ENCODE measurements around the gene ALDH2.
"Not testable (repeated sequence)": the region's sequence is repeated elsewhere in the genome, so short reads cannot be mapped to it uniquely, and the experiment has no call there.

ALDH2 gene

GRCh38 chr12:111766608-111767361 lies at the start of gene ALDH2:
Gene ALDH2 (plus strand): TSS chr12:111766933. CDS start chr12:111766983, 50 bp downstream.
- no peaks in the 10 kb centered on the region for H3K9me3 ChIP-seq (ENCODE audit: control insufficient read depth, low read length)
- H3K4me3 ChIP-seq (ENCODE audit: low read length), result peak within 1 kb of the TSS; percentile 65
- no peaks in the 10 kb centered on the region for H3K27me3 ChIP-seq (ENCODE audit: control insufficient read depth, insufficient read depth, low read length)
- no peaks in the 10 kb centered on the region for H3K36me3 ChIP-seq (ENCODE audit: control insufficient read depth, insufficient read depth, low read length)
- H3K4me1 ChIP-seq (ENCODE audit: control insufficient read depth, insufficient read depth, low read length), result peaks cover 33% of the 10 kb centered on the region
- H3K9ac ChIP-seq (ENCODE audit: low read length), result peak within 1 kb of the TSS; percentile 84

- not testable (repeated sequence) for H3K9me3 ChIP-seq (ENCODE audit: control insufficient read depth, low read length); H3K4me3 ChIP-seq (ENCODE audit: low read length); H3K9ac ChIP-seq (ENCODE audit: low read length); H3K4me1 ChIP-seq (ENCODE audit: control insufficient read depth, insufficient read depth, low read length); H3K27me3 ChIP-seq (ENCODE audit: control insufficient read depth, insufficient read depth, low read length); H3K36me3 ChIP-seq (ENCODE audit: control insufficient read depth, insufficient read depth, low read length)
Observed at GRCh38 chr12:111719316-111719715, 47.4 kb upstream of the ALDH2 start.

DNA sequence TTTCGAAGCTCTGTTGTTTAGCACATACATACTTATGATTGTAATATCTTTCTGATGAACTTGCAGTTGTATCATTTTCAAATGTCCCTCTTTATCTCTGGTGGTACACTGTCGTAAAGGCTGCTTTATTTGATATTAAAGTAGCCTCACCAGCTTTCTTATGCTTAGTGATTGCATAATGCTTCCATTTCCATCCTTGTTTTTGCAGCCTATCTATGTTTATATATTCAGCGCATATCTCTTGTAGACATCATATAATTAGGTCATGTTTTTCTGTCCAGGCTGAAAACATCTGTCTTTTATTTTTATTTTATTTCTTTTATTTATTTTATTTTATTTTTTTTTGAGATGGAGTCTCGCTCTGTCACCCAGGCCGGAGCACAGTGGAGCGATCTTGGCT lies 46.3 kb upstream of the ALDH2 start:
- Histone ChIP-seq H3K36me3 (ENCODE audit: control insufficient read depth, insufficient read depth, low read length) (no peaks in the 10 kb centered on the region), H3K9me3 (ENCODE audit: control insufficient read depth, low read length) (no peaks in the 10 kb centered on the region), H3K9ac (ENCODE audit: low read length) (no peak overlapping the region)

DNA sequence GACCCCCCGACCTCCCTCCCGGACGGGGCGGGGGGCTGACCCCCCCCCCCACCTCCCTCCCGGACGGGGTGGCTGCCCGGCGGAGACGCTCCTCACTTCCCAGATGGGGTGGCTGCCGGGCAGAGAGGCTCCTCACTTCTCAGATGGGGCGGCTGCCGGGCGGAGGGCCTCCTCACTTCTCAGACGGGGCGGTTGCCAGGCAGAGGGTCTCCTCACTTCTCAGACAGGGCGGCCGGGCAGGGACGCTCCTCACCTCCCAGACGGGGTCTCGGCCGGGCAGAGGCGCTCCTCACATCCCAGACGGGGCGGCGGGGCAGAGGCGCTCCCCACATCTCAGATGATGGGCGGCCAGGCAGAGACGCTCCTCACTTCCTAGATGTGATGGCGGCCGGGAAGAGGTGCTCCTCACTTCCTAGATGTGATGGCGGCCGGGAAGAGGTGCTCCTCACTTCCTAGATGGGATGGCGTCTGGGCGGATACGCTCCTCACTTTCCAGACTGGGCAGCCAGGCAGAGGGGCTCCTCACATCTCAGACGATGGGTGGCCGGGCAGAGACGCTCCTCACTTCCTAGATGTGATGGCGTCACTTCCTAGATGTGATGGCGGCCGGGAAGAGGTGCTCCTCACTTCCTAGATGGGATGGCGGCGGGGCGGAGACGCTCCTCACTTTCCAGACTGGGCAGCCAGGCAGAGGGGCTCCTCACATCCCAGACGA lies 42.9 kb upstream of the ALDH2 start:
- not testable (repeated sequence) for H3K9ac ChIP-seq (ENCODE audit: low read length); H3K36me3 ChIP-seq (ENCODE audit: control insufficient read depth, insufficient read depth, low read length); H3K4me3 ChIP-seq (ENCODE audit: low read length); H3K4me1 ChIP-seq (ENCODE audit: control insufficient read depth, insufficient read depth, low read length); H3K9me3 ChIP-seq (ENCODE audit: control insufficient read depth, low read length); H3K27me3 ChIP-seq (ENCODE audit: control insufficient read depth, insufficient read depth, low read length)

More for the DNA sequence above, 46.3 kb upstream of the ALDH2 start:
- H3K4me1 ChIP-seq (ENCODE audit: control insufficient read depth, insufficient read depth, low read length), result no peaks in the 10 kb centered on the region
- H3K4me3 ChIP-seq (ENCODE audit: low read length), result no peak overlapping the region
- H3K27me3 ChIP-seq (ENCODE audit: control insufficient read depth, insufficient read depth, low read length), result no peaks in the 10 kb centered on the region

- Histone ChIP-seq H3K36me3 (ENCODE audit: control insufficient read depth, insufficient read depth, low read length) (peaks cover 4% of the 10 kb centered on the region), H3K4me3 (ENCODE audit: low read length) (no peak overlapping the region), H3K27me3 (ENCODE audit: control insufficient read depth, insufficient read depth, low read length) (no peaks in the 10 kb centered on the region), H3K4me1 (ENCODE audit: control insufficient read depth, insufficient read depth, low read length) (no peaks in the 10 kb centered on the region), H3K9me3 (ENCODE audit: control insufficient read depth, low read length) (no peaks in the 10 kb centered on the region), H3K9ac (ENCODE audit: low read length) (no peak overlapping the region)
Observed at GRCh38 chr12:111728795-111729194, 37.9 kb upstream of the ALDH2 start.

DNA sequence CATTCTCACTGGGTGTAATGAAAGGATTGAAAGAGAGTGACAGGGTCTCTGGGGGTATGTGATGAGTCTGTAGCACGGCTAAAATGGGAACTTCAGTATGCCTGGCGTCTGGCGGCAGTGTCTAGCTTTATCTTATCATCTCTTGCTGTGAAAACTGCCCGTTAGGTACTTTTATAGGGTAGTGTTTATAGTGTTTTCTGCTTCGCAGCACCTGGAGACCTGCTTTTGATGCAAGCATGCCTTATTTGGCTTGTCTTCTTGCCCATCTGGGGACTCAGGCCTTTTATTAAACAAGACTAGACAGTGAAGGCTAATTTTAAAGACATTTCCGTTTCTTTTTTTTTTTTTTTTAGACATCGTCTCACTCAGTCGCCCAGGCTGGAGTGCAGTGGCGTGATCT lies 36.3 kb upstream of the ALDH2 start:
- Histone ChIP-seq H3K9ac (ENCODE audit: low read length) (no peak overlapping the region), H3K9me3 (ENCODE audit: control insufficient read depth, low read length) (no peaks in the 10 kb centered on the region), H3K4me3 (ENCODE audit: low read length) (no peak overlapping the region), H3K36me3 (ENCODE audit: control insufficient read depth, insufficient read depth, low read length) (peaks cover 4% of the 10 kb centered on the region), H3K27me3 (ENCODE audit: control insufficient read depth, insufficient read depth, low read length) (no peaks in the 10 kb centered on the region), H3K4me1 (ENCODE audit: control insufficient read depth, insufficient read depth, low read length) (no peaks in the 10 kb centered on the region)

DNA sequence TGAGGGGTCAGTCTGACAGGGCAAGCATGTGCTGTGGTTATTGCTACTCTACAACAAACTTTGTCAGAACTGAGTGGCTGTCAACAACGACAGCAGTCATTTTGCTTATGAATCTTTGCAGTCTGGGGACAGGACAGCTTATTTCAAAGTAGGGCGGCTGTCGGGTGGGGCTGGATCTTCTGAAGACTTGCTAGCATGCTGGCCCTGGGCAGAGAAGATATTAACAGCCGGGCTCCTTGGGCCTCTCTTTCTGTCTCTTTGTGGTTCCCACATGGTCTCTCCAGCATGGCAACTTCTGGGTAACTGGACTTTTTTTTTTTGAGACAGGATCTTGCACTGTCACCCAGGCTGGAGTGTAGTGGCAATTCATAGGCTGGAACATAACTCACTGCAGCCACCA lies 33.9 kb upstream of the ALDH2 start:
- Histone ChIP-seq H3K4me1 (ENCODE audit: control insufficient read depth, insufficient read depth, low read length) (no peaks in the 10 kb centered on the region), H3K27me3 (ENCODE audit: control insufficient read depth, insufficient read depth, low read length) (no peaks in the 10 kb centered on the region), H3K36me3 (ENCODE audit: control insufficient read depth, insufficient read depth, low read length) (peaks cover 4% of the 10 kb centered on the region), H3K9me3 (ENCODE audit: control insufficient read depth, low read length) (no peaks in the 10 kb centered on the region), H3K9ac (ENCODE audit: low read length) (no peak overlapping the region), H3K4me3 (ENCODE audit: low read length) (no peak overlapping the region)

DNA sequence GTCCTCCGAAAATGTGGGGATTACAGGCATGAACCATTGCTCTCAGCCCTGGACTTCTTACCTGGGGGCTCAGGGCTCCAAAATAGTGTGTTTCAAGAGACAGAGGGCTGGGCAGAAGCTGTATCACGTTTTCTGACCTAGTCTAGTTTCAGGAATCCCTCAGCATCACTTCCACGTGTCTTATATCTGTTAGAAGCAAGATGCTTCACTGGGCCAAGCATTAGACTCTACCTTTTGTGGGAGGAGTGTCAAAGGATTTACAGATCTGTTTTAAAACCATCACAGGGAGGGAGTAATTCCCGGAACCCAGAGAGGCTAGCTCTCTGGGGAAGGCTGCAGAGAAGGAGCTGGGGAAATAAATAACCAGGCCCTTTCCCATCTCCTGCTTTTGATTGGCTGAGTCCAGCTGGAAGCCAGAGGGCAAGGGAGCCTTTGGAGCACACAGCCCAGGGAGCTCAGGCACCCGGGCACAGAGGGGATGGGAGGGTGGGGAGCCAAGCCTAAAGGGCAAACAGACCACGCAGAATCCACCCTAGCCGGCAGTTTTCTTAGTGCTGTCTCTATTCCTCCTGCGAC lies 33.3 kb upstream of the ALDH2 start:
- no peak overlapping the region for H3K9ac ChIP-seq (ENCODE audit: low read length)
- no peaks in the 10 kb centered on the region for H3K4me1 ChIP-seq (ENCODE audit: control insufficient read depth, insufficient read depth, low read length)
- H3K9me3 ChIP-seq (ENCODE audit: control insufficient read depth, low read length), result no peaks in the 10 kb centered on the region
- no peak overlapping the region for H3K4me3 ChIP-seq (ENCODE audit: low read length)
- H3K27me3 ChIP-seq (ENCODE audit: control insufficient read depth, insufficient read depth, low read length), result no peaks in the 10 kb centered on the region
- peaks cover 4% of the 10 kb centered on the region for H3K36me3 ChIP-seq (ENCODE audit: control insufficient read depth, insufficient read depth, low read length)

DNA sequence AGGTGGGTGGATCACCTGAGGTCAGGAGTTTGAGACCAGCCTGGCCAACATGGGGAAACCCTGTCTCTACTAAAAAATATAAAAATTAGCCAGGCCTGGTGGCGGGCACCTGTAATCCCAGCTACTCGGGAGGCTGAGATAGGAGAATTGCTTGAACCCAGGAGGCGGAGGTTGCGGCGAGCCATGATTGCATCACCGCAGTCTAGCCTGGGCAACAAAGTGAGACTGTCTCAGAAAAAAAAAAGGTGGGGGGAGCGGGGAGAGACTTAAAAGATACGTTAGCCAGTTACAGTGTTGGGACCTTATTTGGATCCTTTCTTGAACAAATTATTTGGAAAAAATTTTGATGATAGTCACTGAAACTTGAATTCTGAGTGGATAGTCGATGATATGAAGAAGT lies 27.2 kb upstream of the ALDH2 start:
- not testable (repeated sequence) for H3K4me3 ChIP-seq (ENCODE audit: low read length); H3K27me3 ChIP-seq (ENCODE audit: control insufficient read depth, insufficient read depth, low read length); H3K9me3 ChIP-seq (ENCODE audit: control insufficient read depth, low read length); H3K9ac ChIP-seq (ENCODE audit: low read length); H3K36me3 ChIP-seq (ENCODE audit: control insufficient read depth, insufficient read depth, low read length)
- peaks cover 10% of the 10 kb centered on the region for H3K4me1 ChIP-seq (ENCODE audit: control insufficient read depth, insufficient read depth, low read length)

- Histone ChIP-seq H3K36me3 (ENCODE audit: control insufficient read depth, insufficient read depth, low read length) (no peaks in the 10 kb centered on the region), H3K27me3 (ENCODE audit: control insufficient read depth, insufficient read depth, low read length) (no peaks in the 10 kb centered on the region), H3K9me3 (ENCODE audit: control insufficient read depth, low read length) (no peaks in the 10 kb centered on the region), H3K4me1 (ENCODE audit: control insufficient read depth, insufficient read depth, low read length) (peaks cover 10% of the 10 kb centered on the region), H3K4me3 (ENCODE audit: low read length) (no peak overlapping the region), H3K9ac (ENCODE audit: low read length) (peak overlapping the region; percentile 37)
Observed at GRCh38 chr12:111741235-111741812, 25.4 kb upstream of the ALDH2 start.

DNA sequence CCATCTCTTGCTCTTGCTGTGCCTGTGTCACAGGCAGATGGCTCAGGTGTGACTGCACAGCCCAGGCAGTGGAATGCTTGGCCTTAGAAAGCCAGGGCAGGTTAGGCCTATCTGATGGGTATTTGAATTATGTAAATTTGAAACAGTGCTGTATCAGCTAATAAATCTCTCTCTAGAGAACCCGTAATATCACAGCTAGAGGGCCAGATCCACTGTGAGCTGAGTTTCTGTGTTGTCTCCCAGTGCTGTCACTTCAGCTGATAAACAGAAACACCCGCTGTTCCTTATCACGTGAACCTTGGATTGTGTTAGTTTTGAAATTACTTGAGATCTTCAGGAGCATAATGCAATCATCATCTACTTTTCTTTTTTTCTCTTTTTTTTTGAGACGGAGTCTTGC lies 21.5 kb upstream of the ALDH2 start:
- Histone ChIP-seq H3K4me3 (ENCODE audit: low read length) (no peak overlapping the region), H3K27me3 (ENCODE audit: control insufficient read depth, insufficient read depth, low read length) (no peaks in the 10 kb centered on the region), H3K36me3 (ENCODE audit: control insufficient read depth, insufficient read depth, low read length) (peaks cover 9% of the 10 kb centered on the region), H3K9ac (ENCODE audit: low read length) (no peak overlapping the region), H3K4me1 (ENCODE audit: control insufficient read depth, insufficient read depth, low read length) (peaks cover 10% of the 10 kb centered on the region), H3K9me3 (ENCODE audit: control insufficient read depth, low read length) (no peaks in the 10 kb centered on the region)

- Histone ChIP-seq H3K4me1 (ENCODE audit: control insufficient read depth, insufficient read depth, low read length) (no peaks in the 10 kb centered on the region), H3K36me3 (ENCODE audit: control insufficient read depth, insufficient read depth, low read length) (peaks cover 9% of the 10 kb centered on the region), H3K4me3 (ENCODE audit: low read length) (no peak overlapping the region), H3K27me3 (ENCODE audit: control insufficient read depth, insufficient read depth, low read length) (no peaks in the 10 kb centered on the region), H3K9ac (ENCODE audit: low read length) (no peak overlapping the region), H3K9me3 (ENCODE audit: control insufficient read depth, low read length) (no peaks in the 10 kb centered on the region)
Observed at GRCh38 chr12:111747333-111747732, 19.4 kb upstream of the ALDH2 start.
